DOHH2 (cell line): ENCODE results near the gene RGS9.

Experiments used
- H3F3A ChIP-seq: fragments of 200-600 bp; sonication (generic), shearing (Covaris generic); 2 replicates; pipeline ENCODE4 v1.6.0; 2016; ENCODE audit warnings: antibody characterized with exemption, mild to moderate bottlenecking; ENCODE audit not compliant: control insufficient read depth, insufficient read depth
- H3K27ac ChIP-seq: fragments of 200-600 bp; sonication (generic); 2 replicates; pipeline ENCODE4 v1.5.1; 2014; ENCODE audit warnings: low read depth, mild to moderate bottlenecking, low read length, moderate library complexity
- H3K27me3 ChIP-seq: fragments of 200-600 bp; sonication (generic); 2 replicates; pipeline ENCODE4 v1.6.1; 2014; ENCODE audit warnings: mild to moderate bottlenecking, low read length, mixed read lengths; ENCODE audit not compliant: control insufficient read depth
- H3K36me3 ChIP-seq: fragments of 200-600 bp; sonication (generic); 2 replicates; pipeline ENCODE4 v1.6.1; 2014; ENCODE audit warnings: mild to moderate bottlenecking, low read length, moderate library complexity, mixed read lengths; ENCODE audit not compliant: control insufficient read depth
- H3K4me1 ChIP-seq: fragments of 200-600 bp; sonication (generic); 2 replicates; pipeline ENCODE4 v1.6.1; 2014; ENCODE audit warnings: mild to moderate bottlenecking, low read length, mixed read lengths; ENCODE audit not compliant: control insufficient read depth
- H3K4me2 ChIP-seq: fragments of 200-600 bp; sonication (generic); 2 replicates; pipeline ENCODE4 v1.6.0; 2014; ENCODE audit warnings: mild to moderate bottlenecking, low read length, moderate library complexity
- H3K4me3 ChIP-seq: fragments of 200-600 bp; sonication (generic); 2 replicates; pipeline ENCODE4 v1.5.1; 2014; ENCODE audit warnings: mild to moderate bottlenecking, low read length, mixed read lengths
- H3K79me2 ChIP-seq: fragments of 200-600 bp; sonication (generic); 2 replicates; pipeline ENCODE4 v1.6.1; 2014; ENCODE audit warnings: mild to moderate bottlenecking, low read length, mixed read lengths; ENCODE audit not compliant: control insufficient read depth
- H3K9me2 ChIP-seq: fragments of 200-600 bp; sonication (generic); replicated peaks from 2 replicates; pipeline ENCODE4 v1.6.1; 2014; ENCODE audit warnings: mild to moderate bottlenecking, low read length, mixed read lengths; ENCODE audit not compliant: control insufficient read depth
- H3K9me3 ChIP-seq: fragments of 200-600 bp; sonication (generic); 2 replicates; pipeline ENCODE4 v1.6.1; 2014; ENCODE audit warnings: antibody characterized with exemption, low read length, mixed read lengths; ENCODE audit not compliant: control insufficient read depth, insufficient read depth
- H4K20me1 ChIP-seq: fragments of 200-600 bp; sonication (generic); 2 replicates; pipeline ENCODE4 v1.6.0; 2014; ENCODE audit warnings: low read depth, mild to moderate bottlenecking, antibody characterized with exemption, low read length, moderate library complexity; ENCODE audit not compliant: control insufficient read depth, insufficient read depth
- CTCF ChIP-seq: fragments of 200-600 bp; sonication (generic); IDR thresholded peaks from one replicate; pipeline ENCODE4 v1.5.1; 2014; ENCODE audit warnings: antibody characterized with exemption, mild to moderate bottlenecking, low read depth, low read length; ENCODE audit not compliant: poor library complexity, severe bottlenecking
- EZH2phosphoT487 ChIP-seq: fragments of 200-600 bp; sonication (generic); IDR thresholded peaks from 2 replicates; pipeline ENCODE4 v1.6.1; 2017; ENCODE audit warnings: borderline replicate concordance, mild to moderate bottlenecking, antibody characterized with exemption, low read length, moderate library complexity, mixed read lengths

Gene RGS9

GRCh38 chr17:65197201-65197600, 60.0 kb downstream of the RGS9 start:
- Histone ChIP-seq H3K4me3 (no peak overlapping the region), H4K20me1 (no peaks in the 10 kb centered on the region), H3K9me3 (no peaks in the 10 kb centered on the region), H3K79me2 (peaks cover 3% of the 10 kb centered on the region), H3K4me2 (peak overlapping the region; percentile 49; the same call in 1 of the 2 replicates), H3F3A (0 out of 2 replicates have a peak, but pooled peaks cover 2% of the 10 kb centered on the region), H3K36me3 (peaks cover 15% of the 10 kb centered on the region), H3K9me2 (no peaks in the 10 kb centered on the region), H3K27me3 (no peaks in the 10 kb centered on the region), H3K4me1 (peaks cover 28% of the 10 kb centered on the region), H3K27ac (peak overlapping the region; percentile 34)
- TF ChIP-seq CTCF (no peak), EZH2phosphoT487 (no peak)

GRCh38 chr17:65198653-65199382, 61.6 kb downstream of the RGS9 start:
- Histone ChIP-seq H3K4me1 (peaks cover 26% of the 10 kb centered on the region), H3K36me3 (peaks cover 17% of the 10 kb centered on the region), H3K9me2 (no peaks in the 10 kb centered on the region), H3K27ac (peak overlapping the region; percentile 34), H4K20me1 (no peaks in the 10 kb centered on the region), H3K4me3 (peak overlapping the region; percentile 38), H3F3A (no peaks in the 10 kb centered on the region), H3K4me2 (peak overlapping the region; percentile 49), H3K27me3 (no peaks in the 10 kb centered on the region), H3K9me3 (no peaks in the 10 kb centered on the region), H3K79me2 (peaks cover 3% of the 10 kb centered on the region)
- no peak for TF ChIP-seq EZH2phosphoT487
- TF ChIP-seq CTCF, result peak; percentile 77

- H3K79me2 ChIP-seq, result peaks cover 3% of the 10 kb centered on the region
- H3K27me3 ChIP-seq, result no peaks in the 10 kb centered on the region
- TF ChIP-seq EZH2phosphoT487 (no peak), CTCF (no peak)
- peaks cover 25% of the 10 kb centered on the region for H3K4me1 ChIP-seq
- peaks cover 17% of the 10 kb centered on the region for H3K36me3 ChIP-seq
- H3K9me3 ChIP-seq, result no peaks in the 10 kb centered on the region
- no peak overlapping the region for H3K27ac ChIP-seq
- H4K20me1 ChIP-seq, result no peaks in the 10 kb centered on the region
- no peak overlapping the region for H3K4me3 ChIP-seq
- no peak overlapping the region for H3K4me2 ChIP-seq
- H3K9me2 ChIP-seq, result no peaks in the 10 kb centered on the region
- no peaks in the 10 kb centered on the region for H3F3A ChIP-seq
Measured at GRCh38 chr17:65201331-65201730, 64.2 kb downstream of the RGS9 start.
